NCI-H1694 treated with DMSO at 0.1 percent for 48 hours (cell line): Measurements from ENCODE around the gene SLC25A45.
A peak's percentile ranks its signal among the peaks of the same experiment; 100 is the strongest.
"Not testable (repeated sequence)": the region's sequence is repeated elsewhere in the genome, so short reads cannot be mapped to it uniquely, and the experiment has no call there.

Experiments used
- DNase-seq: peaks from one replicate; lab custom pipeline; 2025; lab: John Stamatoyannopoulos, UW

The SLC25A45 gene

GRCh38 chr11:65421794-65422632 lies 39.6 kb upstream of the SLC25A45 start:
- DNase-seq, result peak; percentile 81

GRCh38 chr11:65420979-65421793 lies 38.7 kb upstream of the SLC25A45 start:
- peak; percentile 86 for DNase-seq

- DNase-seq, result no peak
These were observed 38.1 kb upstream of the SLC25A45 start for GRCh38 chr11:65420506-65420905.

GRCh38 chr11:65419772-65420481 lies 37.5 kb upstream of the SLC25A45 start:
- peak; percentile 81 for DNase-seq

GRCh38 chr11:65419460-65419771 lies 37.0 kb upstream of the SLC25A45 start:
- DNase-seq, result no peak

GRCh38 chr11:65418681-65419459 lies 36.4 kb upstream of the SLC25A45 start:
- DNase-seq, result peak; percentile 82

- DNase-seq, result no peak
These were observed 35.9 kb upstream of the SLC25A45 start for GRCh38 chr11:65418431-65418680.

GRCh38 chr11:65417702-65418430 lies 35.4 kb upstream of the SLC25A45 start:
- DNase-seq, result no peak

- DNase-seq, result no peak
These were observed 34.6 kb upstream of the SLC25A45 start for GRCh38 chr11:65416841-65417701.

GRCh38 chr11:65416341-65416824 lies 33.9 kb upstream of the SLC25A45 start:
- peak; percentile 51 for DNase-seq

- no peak for DNase-seq
These were observed 33.3 kb upstream of the SLC25A45 start for GRCh38 chr11:65415499-65416340.

- no peak for DNase-seq
These were observed 32.5 kb upstream of the SLC25A45 start for GRCh38 chr11:65414776-65415498.

- not testable (repeated sequence) for DNase-seq
These were observed 30.7 kb upstream of the SLC25A45 start for GRCh38 chr11:65413077-65413664.

- no peak for DNase-seq
These were observed 30.0 kb upstream of the SLC25A45 start for GRCh38 chr11:65412271-65413076.

- no peak for DNase-seq
These were observed 29.2 kb upstream of the SLC25A45 start for GRCh38 chr11:65411681-65412070.

GRCh38 chr11:65410936-65411680 lies 28.7 kb upstream of the SLC25A45 start:
- DNase-seq, result no peak
